GM19351 (cell line): ENCODE results near the gene MFSD1.

Source experiments
- ATAC-seq: cut with Tn5 transposase; IDR thresholded peaks from one replicate; pipeline ENCODE4 v1.9.1; 2021; ENCODE audit warnings: mild to moderate bottlenecking, moderate library complexity; ENCODE audit not compliant: unreplicated experiment

Gene MFSD1

DNA sequence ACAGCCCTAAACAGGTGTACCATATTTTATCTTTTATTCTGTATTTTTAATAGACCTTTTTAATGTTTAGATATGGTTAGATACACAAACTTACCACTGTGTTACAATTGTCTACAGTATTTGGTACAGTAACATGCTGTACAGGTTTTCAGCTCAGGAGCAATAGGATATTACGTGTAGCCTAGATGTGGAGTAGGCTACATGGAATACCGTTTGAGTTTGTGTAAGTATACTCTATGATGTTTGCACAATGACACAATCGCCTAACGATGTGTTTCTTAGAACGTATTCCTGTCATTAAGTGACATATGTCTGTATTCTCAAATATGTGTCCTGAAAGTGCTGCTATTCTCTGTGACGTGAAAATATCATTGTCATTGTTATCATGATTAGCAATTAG lies 62.6 kb downstream of the MFSD1 start:
- ATAC-seq = no peak

DNA sequence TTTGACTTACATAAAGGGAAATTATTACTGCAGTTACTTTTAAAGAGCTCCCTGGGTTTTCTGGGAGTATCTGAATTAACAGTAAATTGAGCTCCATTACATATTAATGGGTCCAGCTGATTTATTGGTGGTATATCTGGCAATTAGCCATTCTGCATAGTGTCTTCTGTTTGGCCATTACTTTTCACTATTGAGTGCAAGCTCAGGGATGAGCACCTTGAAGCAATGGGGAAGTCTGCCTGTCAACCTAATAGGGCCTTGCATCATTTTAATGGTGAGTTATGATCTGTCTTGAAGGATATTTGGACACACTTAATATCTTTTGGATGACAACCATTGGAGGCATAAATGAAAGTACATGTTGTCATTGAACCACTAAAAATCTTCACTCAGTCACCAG lies 73.8 kb downstream of the MFSD1 start:
- no peak for ATAC-seq
